GM21619 (cell line): ENCODE results near the gene MRPL44.

Source experiments
- ATAC-seq: cut with Tn5 transposase; IDR thresholded peaks from one replicate; pipeline ENCODE4 v1.9.1; 2021; ENCODE audit not compliant: unreplicated experiment

MRPL44 gene

GRCh38 chr2:223969856-223970255 is 12.6 kb downstream of the MRPL44 start:
- no peak for ATAC-seq

GRCh38 chr2:223970343-223971128 is 13.3 kb downstream of the MRPL44 start:
- ATAC-seq = peak; percentile 78

- no peak for ATAC-seq
These were observed 14.5 kb downstream of the MRPL44 start for GRCh38 chr2:223971731-223972130.

GRCh38 chr2:223972656-223973102 is 15.4 kb downstream of the MRPL44 start:
- ATAC-seq = no peak

- ATAC-seq = no peak
These were observed 16.3 kb downstream of the MRPL44 start for GRCh38 chr2:223973606-223974005.

- ATAC-seq = no peak
These were observed 19.5 kb downstream of the MRPL44 start for GRCh38 chr2:223976635-223977226.

GRCh38 chr2:223978451-223978850 is 21.2 kb downstream of the MRPL44 start:
- ATAC-seq = no peak

- ATAC-seq = peak; percentile 51
These were observed 22.6 kb downstream of the MRPL44 start for GRCh38 chr2:223979730-223980396.

GRCh38 chr2:223980397-223980735 is 23.1 kb downstream of the MRPL44 start:
- ATAC-seq = no peak

- no peak for ATAC-seq
These were observed 23.5 kb downstream of the MRPL44 start for GRCh38 chr2:223980803-223981202.

GRCh38 chr2:223981241-223981640 is 24.0 kb downstream of the MRPL44 start:
- no peak for ATAC-seq

- ATAC-seq = no peak
These were observed 32.1 kb downstream of the MRPL44 start for GRCh38 chr2:223989206-223989855.

- ATAC-seq = no peak
These were observed 32.6 kb downstream of the MRPL44 start for GRCh38 chr2:223989856-223990232.

GRCh38 chr2:223991611-223992010 is 34.3 kb downstream of the MRPL44 start:
- ATAC-seq = no peak

GRCh38 chr2:223993634-223994232 is 36.5 kb downstream of the MRPL44 start:
- peak; percentile 75 for ATAC-seq

GRCh38 chr2:223994562-223995162 is 37.4 kb downstream of the MRPL44 start:
- no peak for ATAC-seq

- no peak for ATAC-seq
These were observed 38.3 kb downstream of the MRPL44 start for GRCh38 chr2:223995569-223995968.

GRCh38 chr2:223996391-223996790 is 39.1 kb downstream of the MRPL44 start:
- ATAC-seq = no peak

GRCh38 chr2:223997938-223998337 is 40.7 kb downstream of the MRPL44 start:
- no peak for ATAC-seq

- no peak for ATAC-seq
These were observed 41.7 kb downstream of the MRPL44 start for GRCh38 chr2:223998948-223999347.

GRCh38 chr2:223999862-224000261 is 42.6 kb downstream of the MRPL44 start:
- no peak for ATAC-seq
